A549 treated with AZD9567 at 1 μM for 4 hours (cell line): ENCODE measurements around the gene STK10. TPM values are rescaled to one million over a fixed set of nuclear protein-coding genes. Genes with fewer than 3 reads are reported as not detected.

Source experiments
- total RNA-seq: library from RNA; stranded (reverse); fragments of 200-300 nt; extraction: Qiagen RNA extraction; gene quantifications from 5 replicates; pipeline ENCODE4 v1.2.3, GENCODE V29; 2022; ENCODE audit not compliant: insufficient read depth

The STK10 gene
- 19.4 to 22.6 TPM (median 20.9 TPM) in 5 replicates for total RNA-seq

GRCh38 chr5:172188033-172188892 is at the start of gene STK10:
Gene STK10, minus strand, starts transcription at chr5:172188224. Its CDS starts 182 bp downstream, at chr5:172188042.

GRCh38 chr5:172193872-172194271 is 5.8 kb upstream of the STK10 start, which contains the start of gene EFCAB9:
Gene EFCAB9, plus strand, starts transcription at chr5:172194172. Its CDS starts 1 bp downstream, at chr5:172194173.

DNA sequence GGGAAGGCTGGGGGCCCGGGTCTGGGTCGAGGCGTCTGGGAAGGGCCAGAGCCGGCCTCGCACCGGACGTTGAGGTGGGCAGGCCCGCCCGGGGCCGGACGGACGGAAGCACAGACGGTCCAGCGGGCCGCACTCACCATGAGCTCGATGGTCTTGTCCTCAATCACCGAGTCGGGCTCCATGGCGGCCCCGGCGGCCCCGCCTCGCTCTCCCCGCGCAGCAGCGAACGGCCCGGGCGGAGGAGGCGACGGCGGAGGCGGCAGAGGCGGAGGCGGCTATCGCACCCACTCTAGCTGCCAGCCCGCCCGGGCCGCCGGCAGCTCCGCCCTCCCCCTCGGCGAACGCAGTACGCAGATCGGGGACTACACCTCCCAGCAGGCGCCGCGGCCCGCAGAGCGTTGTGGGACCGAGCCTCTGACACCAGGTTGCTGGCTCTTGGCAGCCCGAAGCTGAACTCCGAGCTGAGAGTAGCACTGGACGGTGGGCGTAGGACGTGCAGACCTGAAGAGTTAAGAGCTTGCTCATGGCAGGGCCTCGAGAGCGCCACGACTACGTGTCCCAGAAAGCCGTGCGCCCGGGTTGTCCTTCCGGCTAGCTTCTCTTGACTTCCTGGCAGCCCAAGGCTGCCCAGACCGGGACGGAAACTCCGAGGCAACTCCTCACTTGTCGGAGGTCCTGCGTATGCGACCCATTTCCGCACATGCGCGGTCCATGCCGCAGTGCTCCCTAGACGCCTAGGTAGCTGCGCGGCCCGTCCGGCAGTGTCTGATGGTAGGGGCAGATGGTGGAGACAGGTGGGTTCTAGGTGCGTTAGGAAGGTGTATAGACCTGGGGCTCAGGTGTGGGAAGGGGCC is 181.5 kb downstream of the STK10 start, which contains the start of gene FBXW11:
Gene FBXW11, minus strand, starts transcription at position 318 of the 854 bp plus-strand sequence. Its CDS starts 136 bp downstream, at position 182.

Other genes starting within 250 kb of the STK10 start
- 30.6 to 39.8 TPM (median 38.7 TPM) in 5 replicates for gene FBXW11, start 181.6 kb downstream of the STK10 start, total RNA-seq
- gene EFCAB9, start 5.9 kb upstream of the STK10 start, total RNA-seq = not detected in 5 replicates
- 13.9 to 21.3 TPM (median 16.8 TPM) in 5 replicates for gene UBTD2, start 95.5 kb upstream of the STK10 start, total RNA-seq